GM21423 (cell line): ENCODE data around the gene PNISR.

ENCODE experiments used
- ATAC-seq: cut with Tn5 transposase; IDR thresholded peaks from one replicate; pipeline ENCODE4 v1.9.1; 2021; ENCODE audit warnings: mild to moderate bottlenecking, moderate library complexity; ENCODE audit not compliant: unreplicated experiment

Gene PNISR

GRCh38 chr6:99412065-99412464, 13.0 kb downstream of the PNISR start:
- ATAC-seq = no peak

DNA sequence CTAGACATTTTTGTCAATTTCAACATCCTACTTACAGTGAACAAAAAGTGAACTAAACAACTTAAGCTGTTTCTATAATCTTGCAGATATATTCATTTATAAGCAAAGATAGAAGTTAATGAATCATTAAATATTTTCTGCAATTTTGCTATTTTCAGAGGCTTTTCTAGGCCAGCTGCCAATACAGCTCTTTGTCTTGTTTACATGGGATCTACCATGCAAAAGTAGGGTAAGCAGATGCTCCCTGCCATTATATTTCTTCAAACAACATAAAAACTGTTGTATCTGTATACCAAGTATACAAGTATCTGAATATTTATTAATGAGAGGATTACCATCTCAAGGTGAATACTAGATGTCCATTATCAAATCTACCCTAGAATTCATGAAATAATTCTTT, 15.4 kb downstream of the PNISR start:
- ATAC-seq = no peak

- ATAC-seq = no peak
Observed at GRCh38 chr6:99407076-99407475, 18.0 kb downstream of the PNISR start.

GRCh38 chr6:99402448-99402847, 22.7 kb downstream of the PNISR start:
- ATAC-seq = no peak

GRCh38 chr6:99397287-99397686, 27.8 kb downstream of the PNISR start:
- no peak for ATAC-seq

DNA sequence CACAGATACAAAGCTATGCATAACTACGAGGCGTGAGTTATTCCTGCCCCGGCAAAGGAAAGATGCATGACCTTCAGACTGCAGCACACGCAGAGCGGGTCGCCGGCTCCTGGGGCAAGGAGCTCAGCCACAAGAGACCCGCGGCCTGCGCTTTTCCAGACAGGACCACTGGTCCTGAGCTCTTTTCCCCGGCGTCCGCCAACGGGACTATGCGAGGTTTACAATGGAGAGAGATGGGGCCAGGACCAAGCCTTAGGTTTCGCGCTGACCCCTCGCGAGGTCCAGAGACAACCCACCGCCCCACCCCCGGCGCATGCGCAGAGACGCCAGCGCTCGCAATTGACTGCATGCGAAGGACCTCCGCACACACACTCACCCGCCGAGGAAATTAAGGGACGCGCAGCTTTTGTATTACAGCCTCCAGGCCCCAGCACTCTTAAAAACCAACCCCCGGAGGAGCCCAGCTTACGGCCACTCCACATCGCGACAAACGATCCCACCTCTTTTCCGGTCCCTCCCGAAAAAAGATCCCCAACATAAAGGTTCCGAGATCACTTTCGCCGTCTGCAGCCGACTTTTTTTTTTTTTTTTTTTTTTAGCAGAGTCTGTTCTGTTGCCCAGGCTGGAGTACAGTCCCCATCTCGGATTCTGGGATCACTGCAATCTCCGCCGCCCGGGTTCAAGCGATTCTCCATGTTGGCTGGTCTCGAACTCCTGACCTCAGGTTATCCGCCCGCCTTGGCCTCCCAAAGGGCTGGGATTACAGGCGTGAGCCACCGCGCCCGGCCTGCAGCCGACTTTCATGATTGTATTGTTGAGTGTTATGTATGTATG, 31.2 kb downstream of the PNISR start, which contains the start of gene COQ3:
TSS of gene COQ3 (minus strand) at position 498 of the 834 bp plus-strand sequence. CDS start at position 482, 16 bp downstream.
- ATAC-seq = peak; percentile 72

DNA sequence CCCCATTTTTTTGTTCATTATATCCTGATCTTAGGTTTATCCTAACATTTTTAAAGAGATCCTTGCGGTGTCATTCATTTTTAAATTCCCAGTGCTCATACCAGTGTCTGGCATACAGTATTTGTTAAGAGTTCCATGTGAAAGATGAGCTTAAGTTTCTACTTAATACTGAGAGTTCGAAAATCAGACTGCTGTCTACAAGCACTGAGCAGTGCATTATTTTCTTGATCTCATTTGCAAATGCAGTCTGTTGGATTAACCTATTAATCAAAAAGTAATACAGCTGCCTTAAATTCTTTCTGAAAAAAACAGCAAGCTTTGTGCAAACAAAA, 31.8 kb downstream of the PNISR start:
- ATAC-seq = peak; percentile 26

GRCh38 chr6:99390896-99391295, 34.2 kb downstream of the PNISR start:
- no peak for ATAC-seq

- no peak for ATAC-seq
Observed at GRCh38 chr6:99384507-99384906, 40.6 kb downstream of the PNISR start.

GRCh38 chr6:99378636-99379035, 46.5 kb downstream of the PNISR start:
- ATAC-seq = no peak

DNA sequence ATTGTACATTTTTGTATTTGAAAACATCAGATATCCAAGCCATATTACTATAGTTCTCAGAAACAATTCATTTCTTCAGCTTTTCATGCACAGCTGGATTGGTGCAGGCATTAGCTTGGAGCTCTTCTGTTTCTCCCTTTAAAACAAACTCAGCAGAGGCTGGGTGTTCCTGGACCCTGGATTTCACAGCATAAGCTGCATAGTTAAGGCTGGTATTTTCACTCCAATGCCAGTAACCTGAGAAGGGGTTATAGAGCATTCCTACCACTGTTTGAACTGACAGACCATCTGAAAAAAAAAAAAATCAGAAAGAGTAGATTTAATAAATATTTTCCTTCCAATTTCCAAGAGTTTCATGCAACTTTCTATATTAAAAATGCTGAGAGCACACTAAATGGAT, 55.6 kb downstream of the PNISR start:
- no peak for ATAC-seq

DNA sequence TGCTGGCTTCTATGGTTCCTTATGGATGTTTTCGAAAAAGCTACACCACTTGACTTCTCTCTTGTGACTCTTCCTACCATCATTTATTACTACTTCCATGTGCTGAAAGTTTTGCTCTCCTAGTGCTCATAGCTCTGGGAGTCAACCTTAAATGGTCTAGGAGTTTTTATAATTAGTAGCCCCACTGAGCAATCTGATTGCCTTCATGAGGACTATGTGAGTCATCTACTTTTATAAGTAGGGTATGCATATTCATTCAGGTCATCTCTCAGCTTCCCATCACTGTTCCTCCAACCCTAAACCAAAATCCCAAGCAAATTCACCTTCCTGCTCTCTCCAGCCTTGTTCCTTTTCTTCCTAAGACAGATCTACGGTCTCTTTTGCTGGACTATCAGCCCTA, 58.3 kb downstream of the PNISR start:
- no peak for ATAC-seq

DNA sequence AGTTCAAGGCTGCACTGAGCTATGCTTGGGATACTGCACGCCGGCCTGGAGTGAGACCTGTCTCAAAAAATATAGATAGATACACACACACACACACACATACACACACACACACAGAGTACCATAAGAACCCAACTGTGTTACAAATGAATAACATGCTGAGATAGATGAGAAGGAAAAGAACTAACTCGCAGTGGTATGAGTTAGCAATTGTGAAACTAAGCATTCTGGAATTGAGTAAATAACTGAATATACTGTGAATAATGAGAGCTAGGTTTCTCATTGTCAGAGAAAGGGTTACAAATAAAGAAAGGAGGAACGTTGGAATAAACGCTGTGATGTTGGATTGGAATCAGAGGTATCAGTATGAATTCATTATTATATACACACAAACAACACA, 61.1 kb downstream of the PNISR start:
- ATAC-seq = peak; percentile 85

DNA sequence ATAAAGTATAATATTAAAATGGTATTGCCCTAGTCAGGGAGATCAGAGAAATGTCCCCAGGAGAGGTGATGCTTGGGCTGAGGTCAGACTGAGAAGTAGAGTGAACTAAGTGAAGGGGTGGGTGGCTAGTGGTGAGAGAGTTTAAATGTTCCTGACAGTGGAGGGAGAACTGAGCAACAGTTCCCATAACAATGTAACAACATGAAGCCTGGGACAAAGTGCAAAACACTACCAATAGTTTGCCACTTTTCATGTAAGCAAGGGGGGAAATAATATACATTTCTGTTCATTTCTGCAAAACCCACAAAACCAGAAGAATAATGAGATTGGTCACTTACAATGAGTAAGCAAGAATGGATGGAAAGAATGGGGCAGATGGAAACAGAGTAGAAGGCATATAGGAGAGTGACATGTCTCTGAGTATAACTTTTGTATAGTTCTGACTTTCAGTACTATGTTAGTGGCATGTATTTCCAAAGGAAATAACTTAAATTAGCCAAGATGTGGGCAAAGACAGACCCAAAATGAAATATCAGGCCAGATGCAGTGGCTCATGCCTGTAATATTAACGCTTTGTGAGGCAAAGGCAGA, 62.3 kb downstream of the PNISR start:
- ATAC-seq = no peak

DNA sequence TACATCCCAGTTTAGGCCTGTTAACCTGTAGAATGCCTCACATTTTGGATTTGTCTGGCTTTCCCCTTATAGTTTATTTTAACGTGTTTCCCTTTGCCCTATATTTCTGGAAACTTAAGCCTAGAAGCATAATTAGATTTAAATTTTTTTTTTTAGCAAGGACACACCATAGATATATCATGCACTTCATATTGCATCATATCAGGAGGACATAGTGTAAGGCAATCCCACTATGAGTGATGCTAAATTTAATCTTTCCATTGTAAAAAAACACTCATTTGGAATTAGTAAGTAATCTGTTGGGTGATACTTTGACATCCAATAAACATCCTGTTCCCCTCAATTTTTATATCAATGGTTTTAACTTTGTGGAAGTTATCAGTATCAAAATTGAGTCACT, 65.3 kb downstream of the PNISR start:
- no peak for ATAC-seq

- no peak for ATAC-seq
Observed at GRCh38 chr6:99356641-99357040, 68.5 kb downstream of the PNISR start.

GRCh38 chr6:99354983-99355382, 70.1 kb downstream of the PNISR start:
- ATAC-seq = no peak

DNA sequence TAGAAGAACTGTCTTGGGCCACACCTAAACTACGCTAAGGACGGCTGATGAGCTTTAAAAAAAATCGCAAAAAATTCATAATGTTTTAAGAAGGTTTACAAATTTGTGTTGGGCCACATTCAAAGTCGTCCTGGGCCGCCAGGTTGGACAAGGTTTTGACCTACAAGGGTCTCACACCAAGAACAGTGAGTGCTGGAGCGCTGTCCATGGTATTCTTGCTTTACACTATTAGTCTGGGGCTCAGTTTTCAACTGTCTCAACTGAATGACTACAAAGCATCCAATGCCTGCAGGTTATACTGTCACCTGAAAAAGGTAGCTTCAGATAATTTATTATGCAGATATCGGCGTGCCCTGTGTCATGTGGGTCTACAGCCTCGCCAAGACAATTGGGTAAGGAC, 72.0 kb downstream of the PNISR start:
- no peak for ATAC-seq

- no peak for ATAC-seq
Observed at GRCh38 chr6:99350573-99350972, 74.5 kb downstream of the PNISR start.

GRCh38 chr6:99349171-99350141, 75.7 kb downstream of the PNISR start, which contains the start of gene FAXC:
Gene FAXC, minus strand, starts transcription at chr6:99349674. Its CDS starts 302 bp downstream, at chr6:99349372.
- ATAC-seq = peak; percentile 60
